A673 (cell line): ENCODE measurements around the gene LAMA3.

Experiments used
- CTCF ChIP-seq: fragments of 300-800, 200-600 bp; sonication (generic); conservative IDR thresholded peaks from 2 replicates; pipeline ENCODE4 v1.5.1; 2017; ENCODE audit warnings: low read depth, mild to moderate bottlenecking, antibody characterized with exemption, low read length, moderate library complexity, mixed read lengths
- EZH2 ChIP-seq: fragments of 200-600 bp; sonication (generic); IDR thresholded peaks from 2 replicates; pipeline ENCODE4 v1.6.1; 2017; ENCODE audit warnings: borderline replicate concordance, low read depth, mild to moderate bottlenecking, mixed read lengths, antibody characterized with exemption, low read length; ENCODE audit not compliant: poor library complexity, severe bottlenecking

- TF ChIP-seq CTCF (no peak), EZH2 (no peak)
Measured at GRCh38 chr18:23730857-23731256, 41.6 kb downstream of the LAMA3 start.
